Breast epithelium (tissue), 3 donors: ENCODE measurements around the gene GSTM3.

Experiments used
- CTCF ChIP-seq, 3 donors: fragments of 450-650 bp; IDR thresholded peaks; one replicate each; pipeline ENCODE4 v1.5.1; 2016 to 2017; ENCODE audit warnings: antibody characterized with exemption in 3 of 3, mild to moderate bottlenecking in 3 of 3, moderate library complexity in 3 of 3
- POLR2A ChIP-seq: fragments of 450-650 bp; IDR thresholded peaks from one replicate; pipeline ENCODE4 v1.6.1; 2016; ENCODE audit warnings: antibody characterized with exemption, mild to moderate bottlenecking, moderate library complexity
- POLR2AphosphoS5 ChIP-seq, 3 donors: sonication (generic); formaldehyde crosslinking; IDR thresholded peaks; one replicate each; pipeline ENCODE4 v1.6.1; 2017; ENCODE audit warnings: antibody characterized with exemption in 3 of 3

- TF ChIP-seq CTCF (IDR thresholded peaks at IDR 0.05) (no peak), POLR2AphosphoS5 (IDR thresholded peaks at IDR 0.05) (no peak), POLR2A (no peak)
Observed at GRCh38 chr1:109782514-109782913, 41.7 kb upstream of the GSTM3 start.
